Ishikawa (cell line): ENCODE measurements around the gene NPFFR1.

Source experiments
- CEBPB ChIP-seq: IDR thresholded peaks from 2 replicates; pipeline ENCODE4 v1.6.1; 2012
- CREB1 ChIP-seq: IDR thresholded peaks from 2 replicates; pipeline ENCODE4 v1.6.1; 2012; ENCODE audit warnings: low read depth
- EGR1 ChIP-seq: IDR thresholded peaks from 2 replicates; pipeline ENCODE4 v1.6.1; 2012
- EP300 ChIP-seq: IDR thresholded peaks from 2 replicates; pipeline ENCODE4 v1.6.1; 2012; ENCODE audit warnings: borderline replicate concordance
- FOXM1 ChIP-seq: IDR thresholded peaks from 2 replicates; pipeline ENCODE4 v1.6.1; 2012; ENCODE audit warnings: low read depth, borderline replicate concordance
- NFIC ChIP-seq: IDR thresholded peaks from 2 replicates; pipeline ENCODE4 v1.6.1; 2012
- RAD21 ChIP-seq: IDR thresholded peaks from 2 replicates; pipeline ENCODE4 v1.6.1; 2012; ENCODE audit warnings: low read depth
- TAF1 ChIP-seq: IDR thresholded peaks from 2 replicates; pipeline ENCODE4 v1.6.1; 2012; ENCODE audit warnings: low read depth, mild to moderate bottlenecking
- TCF12 ChIP-seq: IDR thresholded peaks from 2 replicates; pipeline ENCODE4 v1.6.1; 2012; ENCODE audit warnings: low read depth
- TEAD4 ChIP-seq: IDR thresholded peaks from 2 replicates; pipeline ENCODE4 v1.6.1; 2012
- YY1 ChIP-seq: IDR thresholded peaks from 2 replicates; pipeline ENCODE4 v1.6.1; 2012; ENCODE audit warnings: low read depth
- ZBTB7A ChIP-seq: IDR thresholded peaks from 2 replicates; pipeline ENCODE4 v1.6.1; 2012; ENCODE audit warnings: low read depth
- TF ChIP-seq, protein P1 (sequence below): IDR thresholded peaks from 2 replicates; pipeline ENCODE4 v1.6.1; 2012
- TF ChIP-seq, protein P2 (sequence below): IDR thresholded peaks from 2 replicates; pipeline ENCODE4 v1.6.1; 2012; ENCODE audit warnings: low read depth, mild to moderate bottlenecking
- TF ChIP-seq, protein P3 (sequence below): IDR thresholded peaks from 2 replicates; pipeline ENCODE4 v1.6.1; 2012

Gene NPFFR1

DNA sequence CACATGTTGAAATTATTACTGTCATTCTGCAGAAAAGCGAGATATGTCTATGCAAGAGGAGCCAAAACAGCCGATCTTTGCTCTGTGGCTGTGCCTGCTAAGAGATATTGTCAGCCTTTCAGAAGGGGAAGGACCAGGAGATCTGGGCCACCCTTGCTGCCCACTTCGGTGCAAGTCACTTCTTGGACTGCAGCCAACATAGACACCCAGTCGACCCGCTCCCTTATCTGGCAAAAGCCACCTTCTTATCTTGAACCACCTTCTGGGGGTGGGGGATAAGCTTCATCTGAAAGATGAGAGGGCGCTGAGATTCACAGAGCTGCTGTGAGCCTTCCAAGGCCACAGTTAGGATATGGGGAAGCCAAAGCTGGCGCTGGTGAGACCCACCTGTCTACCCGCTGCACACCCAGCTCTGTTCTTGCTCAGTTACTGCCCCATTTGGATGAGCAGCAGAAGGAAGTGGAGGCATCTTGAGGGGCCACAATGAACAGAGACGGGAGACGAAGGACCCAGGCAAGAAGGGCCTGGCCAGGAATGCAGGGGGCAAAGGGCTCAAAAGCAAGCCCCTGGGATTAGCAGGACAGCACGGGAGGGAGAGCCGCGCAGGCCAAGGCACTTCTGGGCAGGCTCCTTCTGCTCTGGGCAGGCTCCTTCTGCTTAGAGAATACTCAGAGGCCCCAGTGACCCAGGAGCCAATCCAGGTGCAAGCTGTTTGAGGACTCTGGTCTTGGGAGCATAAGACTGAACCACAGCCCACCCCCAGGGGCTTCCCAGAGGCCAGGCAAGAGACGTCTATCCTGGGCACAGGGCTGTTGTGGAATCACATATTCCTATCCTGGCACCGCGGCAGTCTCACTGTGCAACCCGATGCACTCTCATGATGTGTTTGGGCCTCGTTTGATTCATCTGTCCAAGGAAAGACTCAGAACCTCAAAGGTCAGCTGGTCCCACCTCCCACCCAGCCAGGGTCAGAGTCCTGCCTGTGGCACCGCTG lies 38.4 kb upstream of the NPFFR1 start:
- TF ChIP-seq, protein P1, sequence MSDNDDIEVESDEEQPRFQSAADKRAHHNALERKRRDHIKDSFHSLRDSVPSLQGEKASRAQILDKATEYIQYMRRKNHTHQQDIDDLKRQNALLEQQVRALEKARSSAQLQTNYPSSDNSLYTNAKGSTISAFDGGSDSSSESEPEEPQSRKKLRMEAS = no peak
- TF ChIP-seq TAF1 (no peak), EGR1 (no peak), YY1 (no peak), CREB1 (no peak), CEBPB (no peak), TCF12 (no peak), NFIC (no peak), FOXM1 (no peak)
- TF ChIP-seq, protein P2, sequence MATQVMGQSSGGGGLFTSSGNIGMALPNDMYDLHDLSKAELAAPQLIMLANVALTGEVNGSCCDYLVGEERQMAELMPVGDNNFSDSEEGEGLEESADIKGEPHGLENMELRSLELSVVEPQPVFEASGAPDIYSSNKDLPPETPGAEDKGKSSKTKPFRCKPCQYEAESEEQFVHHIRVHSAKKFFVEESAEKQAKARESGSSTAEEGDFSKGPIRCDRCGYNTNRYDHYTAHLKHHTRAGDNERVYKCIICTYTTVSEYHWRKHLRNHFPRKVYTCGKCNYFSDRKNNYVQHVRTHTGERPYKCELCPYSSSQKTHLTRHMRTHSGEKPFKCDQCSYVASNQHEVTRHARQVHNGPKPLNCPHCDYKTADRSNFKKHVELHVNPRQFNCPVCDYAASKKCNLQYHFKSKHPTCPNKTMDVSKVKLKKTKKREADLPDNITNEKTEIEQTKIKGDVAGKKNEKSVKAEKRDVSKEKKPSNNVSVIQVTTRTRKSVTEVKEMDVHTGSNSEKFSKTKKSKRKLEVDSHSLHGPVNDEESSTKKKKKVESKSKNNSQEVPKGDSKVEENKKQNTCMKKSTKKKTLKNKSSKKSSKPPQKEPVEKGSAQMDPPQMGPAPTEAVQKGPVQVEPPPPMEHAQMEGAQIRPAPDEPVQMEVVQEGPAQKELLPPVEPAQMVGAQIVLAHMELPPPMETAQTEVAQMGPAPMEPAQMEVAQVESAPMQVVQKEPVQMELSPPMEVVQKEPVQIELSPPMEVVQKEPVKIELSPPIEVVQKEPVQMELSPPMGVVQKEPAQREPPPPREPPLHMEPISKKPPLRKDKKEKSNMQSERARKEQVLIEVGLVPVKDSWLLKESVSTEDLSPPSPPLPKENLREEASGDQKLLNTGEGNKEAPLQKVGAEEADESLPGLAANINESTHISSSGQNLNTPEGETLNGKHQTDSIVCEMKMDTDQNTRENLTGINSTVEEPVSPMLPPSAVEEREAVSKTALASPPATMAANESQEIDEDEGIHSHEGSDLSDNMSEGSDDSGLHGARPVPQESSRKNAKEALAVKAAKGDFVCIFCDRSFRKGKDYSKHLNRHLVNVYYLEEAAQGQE = no peak

DNA sequence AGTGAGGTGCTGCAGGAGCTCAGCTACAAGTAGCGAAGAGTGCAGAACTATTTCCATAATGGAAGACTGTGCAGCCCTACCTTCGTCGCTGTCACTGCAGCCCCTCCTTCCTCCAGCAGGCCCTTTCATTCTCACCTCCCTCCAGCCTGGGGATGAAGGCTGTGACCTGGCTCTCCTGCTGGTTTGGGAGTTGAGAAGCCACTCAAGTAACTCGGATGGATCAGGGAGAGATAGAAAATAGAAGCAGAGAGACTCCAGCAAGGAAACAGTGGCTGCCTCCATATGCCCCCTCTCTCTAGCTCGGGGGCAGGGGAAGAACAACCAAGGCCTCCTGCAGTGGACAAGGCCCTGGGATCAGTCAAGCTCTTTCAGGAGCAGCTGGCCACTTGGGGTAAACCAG lies 37.4 kb upstream of the NPFFR1 start:
- TF ChIP-seq EGR1 = no peak
- no peak for TF ChIP-seq NFIC
- TF ChIP-seq, protein P3, sequence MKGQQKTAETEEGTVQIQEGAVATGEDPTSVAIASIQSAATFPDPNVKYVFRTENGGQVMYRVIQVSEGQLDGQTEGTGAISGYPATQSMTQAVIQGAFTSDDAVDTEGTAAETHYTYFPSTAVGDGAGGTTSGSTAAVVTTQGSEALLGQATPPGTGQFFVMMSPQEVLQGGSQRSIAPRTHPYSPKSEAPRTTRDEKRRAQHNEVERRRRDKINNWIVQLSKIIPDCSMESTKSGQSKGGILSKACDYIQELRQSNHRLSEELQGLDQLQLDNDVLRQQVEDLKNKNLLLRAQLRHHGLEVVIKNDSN = no peak
- TF ChIP-seq YY1 = no peak
- TF ChIP-seq, protein P2 = no peak
- no peak for TF ChIP-seq FOXM1
- TF ChIP-seq RAD21 = no peak
- no peak for TF ChIP-seq TAF1
- no peak for TF ChIP-seq TEAD4
- TF ChIP-seq CREB1 = no peak
- TF ChIP-seq ZBTB7A = no peak
- TF ChIP-seq CEBPB = no peak
- TF ChIP-seq EP300 = no peak
- no peak for TF ChIP-seq TCF12
- TF ChIP-seq, protein P1 = no peak

DNA sequence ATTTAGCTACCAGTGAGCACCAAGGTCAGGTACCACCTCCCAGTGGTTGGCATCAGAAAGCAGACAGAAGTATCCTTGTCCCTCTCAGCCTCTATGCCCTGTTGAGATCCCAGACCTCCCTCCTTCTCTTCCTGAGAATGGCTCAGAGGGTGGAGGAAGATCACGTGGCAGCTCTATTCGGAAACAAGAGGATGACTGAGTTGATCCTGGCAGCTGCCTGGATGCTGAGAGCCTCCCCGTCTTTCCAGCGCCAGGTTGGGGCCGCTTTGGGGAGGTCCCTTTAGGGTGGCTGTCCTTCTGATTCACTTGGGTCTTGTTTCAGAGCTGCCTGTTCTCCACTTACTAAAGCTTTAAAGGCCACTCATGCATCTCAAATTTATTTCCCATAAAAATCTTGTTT lies 36.9 kb upstream of the NPFFR1 start:
- TF ChIP-seq FOXM1 (no peak), NFIC (no peak), YY1 (no peak), RAD21 (no peak), EGR1 (no peak), EP300 (no peak), TCF12 (no peak)
- TF ChIP-seq, protein P2 = no peak
- TF ChIP-seq, protein P1 = no peak

DNA sequence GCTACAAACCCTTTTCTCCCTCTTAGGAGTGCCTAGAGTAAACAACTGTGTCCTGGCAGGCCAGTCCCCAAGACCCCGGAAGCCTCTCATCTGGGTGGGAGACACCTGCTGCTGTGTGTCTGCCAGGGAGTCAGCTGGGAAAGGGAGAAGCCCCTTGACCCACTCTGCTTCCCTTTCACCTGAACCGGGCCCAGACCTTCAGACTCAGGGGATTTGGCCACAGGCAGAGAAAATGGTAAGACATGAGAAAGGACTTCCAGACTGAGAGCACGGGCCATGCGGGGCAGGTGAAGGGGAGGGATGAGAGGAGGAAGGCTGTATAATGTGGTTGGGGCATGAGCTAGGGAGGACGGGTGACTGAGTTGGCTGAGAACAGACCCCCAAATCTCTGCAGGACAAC lies 36.0 kb upstream of the NPFFR1 start:
- no peak for TF ChIP-seq CEBPB
- TF ChIP-seq, protein P3 = no peak
- no peak for TF ChIP-seq TAF1
- no peak for TF ChIP-seq FOXM1
- TF ChIP-seq TCF12 = no peak
- TF ChIP-seq, protein P2 = no peak
- TF ChIP-seq, protein P1 = no peak
